SK-N-SH (cell line): ENCODE measurements around the gene LHFPL6.

Experiments used
- CTCF ChIP-seq: fragments of 200-600 bp; sonication (generic); IDR thresholded peaks from 2 replicates; pipeline ENCODE4 v1.6.1; 2017; ENCODE audit warnings: antibody characterized with exemption, mild to moderate bottlenecking, moderate library complexity
- EZH2phosphoT487 ChIP-seq: fragments of 200-600 bp; sonication (generic); IDR thresholded peaks from 2 replicates; pipeline ENCODE4 v1.6.1; 2017; ENCODE audit warnings: low read depth, mixed run types, mild to moderate bottlenecking, antibody characterized with exemption, moderate library complexity, borderline replicate concordance
- FOXJ3 ChIP-seq: sonication (generic); formaldehyde crosslinking; IDR thresholded peaks from 2 replicates; pipeline ENCODE4 v1.5.1; 2020; ENCODE audit warnings: mild to moderate bottlenecking, missing genetic modification reagents
- NRF1 ChIP-seq: IDR thresholded peaks from 2 replicates; pipeline ENCODE4 v1.6.1; 2012; ENCODE audit warnings: low read depth, mild to moderate bottlenecking, low read length

- TF ChIP-seq FOXJ3: no peak
- no peak for TF ChIP-seq NRF1
- TF ChIP-seq CTCF: peak; percentile 95
- no peak for TF ChIP-seq EZH2phosphoT487
Observed at GRCh38 chr13:39612023-39612637, 9.1 kb upstream of the LHFPL6 start.
